WERI-Rb-1 (cell line): ENCODE data around the gene H1-8.

Experiments
- DNase-seq: peaks from one replicate; pipeline ENCODE4 v3.0.0-alpha.2; 2020
- H3K27ac ChIP-seq: fragments of 250-450 bp; sonication (Bioruptor Pico); 2 replicates; pipeline ENCODE4 v1.5.1; 2020; ENCODE audit warnings: mild to moderate bottlenecking, moderate library complexity
- H3K27me3 ChIP-seq: fragments of 250-450 bp; sonication (Bioruptor Pico); 2 replicates; pipeline ENCODE4 v1.5.1; 2021; ENCODE audit warnings: mild to moderate bottlenecking, low read depth, moderate library complexity; ENCODE audit not compliant: insufficient read depth, severe bottlenecking
- H3K36me3 ChIP-seq: fragments of 250-450 bp; sonication (Bioruptor Pico); 2 replicates; pipeline ENCODE4 v1.5.1; 2020; ENCODE audit warnings: mild to moderate bottlenecking, moderate library complexity
- H3K4me3 ChIP-seq: 2 replicates; pipeline ENCODE4 v1.5.1; 2011; ENCODE audit warnings: low read depth, mild to moderate bottlenecking, control low read depth, low read length
- H3K9me3 ChIP-seq: fragments of 250-450 bp; sonication (Bioruptor Pico); 2 replicates; pipeline ENCODE4 v1.5.1; 2021; ENCODE audit warnings: mild to moderate bottlenecking, moderate library complexity; ENCODE audit not compliant: severe bottlenecking
- CTCF ChIP-seq: IDR thresholded peaks from 2 replicates; pipeline ENCODE4 v1.5.1; 2011; ENCODE audit warnings: low read depth, mild to moderate bottlenecking, control low read depth, inconsistent platforms, low read length

Gene H1-8

GRCh38 chr3:129501630-129502029, 41.3 kb upstream of the H1-8 start:
- H3K27me3 ChIP-seq = no peaks in the 10 kb centered on the region
- TF ChIP-seq CTCF = no peak
- no peak for DNase-seq
- H3K27ac ChIP-seq = no peak overlapping the region
- H3K4me3 ChIP-seq = no peak overlapping the region
- H3K36me3 ChIP-seq = peaks cover 21% of the 10 kb centered on the region
- no peaks in the 10 kb centered on the region for H3K9me3 ChIP-seq

DNA sequence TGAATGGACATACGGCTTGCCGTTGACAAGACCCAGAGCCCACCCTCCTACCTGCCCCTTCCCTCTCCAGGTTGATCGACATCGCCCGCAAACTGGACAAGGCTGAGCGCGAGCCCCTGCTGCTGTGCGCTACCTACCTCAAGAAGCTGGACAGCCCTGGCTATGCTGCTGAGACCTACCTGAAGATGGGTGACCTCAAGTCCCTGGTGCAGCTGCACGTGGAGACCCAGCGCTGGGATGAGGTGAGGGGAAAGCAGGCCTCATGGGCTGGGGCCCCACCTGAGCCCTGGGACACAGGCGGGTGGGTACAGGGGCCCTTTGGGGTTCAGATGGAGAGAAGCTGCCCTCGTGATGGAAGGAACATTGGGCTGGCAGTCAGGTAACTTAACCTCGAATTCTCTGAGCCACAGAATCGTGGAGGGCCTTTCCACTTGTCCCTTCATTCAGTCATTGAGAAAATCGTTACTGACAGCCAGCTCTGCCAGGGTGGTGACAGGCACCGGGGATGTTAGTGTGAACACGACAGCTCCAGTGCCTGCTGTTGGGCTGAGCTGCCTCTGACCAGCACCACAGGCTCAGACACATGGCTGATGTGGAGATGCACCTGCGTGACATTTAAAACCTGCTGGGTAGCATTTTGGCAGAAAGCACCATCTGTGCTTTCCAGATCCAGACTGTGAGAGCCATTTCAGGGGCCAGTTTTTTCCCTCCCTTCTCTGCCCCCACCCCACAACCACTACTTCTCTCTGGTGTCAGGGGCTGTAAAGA, 40.1 kb upstream of the H1-8 start:
- no peak for DNase-seq
- H3K4me3 ChIP-seq = no peak overlapping the region
- no peak overlapping the region; the same call in 1 of the 2 replicates for H3K27ac ChIP-seq
- H3K36me3 ChIP-seq = peaks cover 21% of the 10 kb centered on the region
- no peaks in the 10 kb centered on the region for H3K27me3 ChIP-seq
- TF ChIP-seq CTCF = no peak
- no peaks in the 10 kb centered on the region for H3K9me3 ChIP-seq

DNA sequence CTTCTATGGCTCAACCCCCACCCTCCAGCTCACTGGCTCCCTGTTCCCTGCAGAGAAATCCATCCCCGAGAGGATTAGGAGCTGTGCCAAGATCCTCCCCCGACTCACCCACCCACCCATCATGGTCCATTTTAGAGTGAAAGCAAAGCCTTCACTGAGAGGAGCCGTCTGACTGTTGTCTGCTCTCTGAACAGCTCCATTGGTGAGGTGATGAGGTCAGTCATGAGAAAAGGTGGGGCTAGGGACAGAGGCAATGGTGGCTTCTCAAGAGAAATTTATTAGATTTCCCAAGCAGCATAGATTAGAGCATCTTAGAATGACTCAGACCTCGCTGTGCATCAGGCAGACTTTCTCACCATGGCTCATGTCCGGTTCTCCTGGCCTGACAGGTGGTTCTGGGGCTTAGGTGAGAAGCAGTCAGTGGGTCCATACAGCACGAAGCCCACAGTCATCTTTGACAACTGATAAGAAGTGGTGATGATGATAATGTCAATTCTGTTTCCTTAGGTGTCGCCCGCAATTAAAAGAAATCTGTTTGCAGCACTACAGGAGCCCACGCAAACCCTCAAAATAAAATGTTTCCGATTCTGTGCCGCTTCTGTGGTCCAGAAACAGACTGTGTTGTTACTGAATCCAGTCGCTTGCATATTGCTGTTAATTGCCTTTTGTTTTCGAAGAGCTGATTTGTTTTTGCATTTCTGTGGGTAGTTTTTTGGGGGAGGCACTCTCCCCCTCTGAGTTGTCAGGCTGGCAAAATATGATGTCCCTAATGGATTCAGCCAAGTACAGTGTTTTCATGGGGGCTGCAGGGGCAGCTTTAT, 39.3 kb upstream of the H1-8 start:
- DNase-seq = peak; percentile 64

DNA sequence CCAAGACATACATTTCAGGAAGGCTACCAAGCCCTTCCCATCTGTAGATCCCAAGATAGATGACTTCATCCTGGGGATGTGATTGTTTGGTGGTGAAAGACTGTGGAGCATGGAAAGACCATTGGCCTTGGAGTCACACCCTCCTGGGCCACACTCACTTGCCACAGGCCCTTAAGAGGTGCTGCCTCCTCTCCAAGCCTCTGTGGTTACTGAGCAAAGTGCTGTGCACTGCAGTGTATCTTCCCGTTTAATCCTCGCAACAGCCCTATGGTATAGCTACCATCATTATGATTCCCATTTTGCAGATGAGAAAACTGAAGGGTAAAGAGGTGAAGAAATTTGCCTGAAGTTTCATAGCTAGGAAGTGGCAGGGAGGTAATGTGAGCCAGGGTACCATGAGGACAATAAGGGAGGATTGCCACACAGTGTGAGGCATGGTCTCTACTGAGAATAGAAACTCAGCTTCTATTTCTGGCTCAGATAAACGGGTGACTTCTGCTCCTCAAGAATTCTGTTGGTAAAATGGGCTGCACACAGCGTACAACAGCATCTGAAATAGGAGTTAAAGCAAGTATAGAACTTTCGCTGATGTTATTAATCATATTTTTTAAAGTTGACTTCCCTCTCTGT, 38.4 kb upstream of the H1-8 start:
- TF ChIP-seq CTCF = no peak
- no peak for DNase-seq
- Histone ChIP-seq H3K27me3 (no peaks in the 10 kb centered on the region), H3K4me3 (no peak overlapping the region), H3K9me3 (no peaks in the 10 kb centered on the region), H3K27ac (no peak overlapping the region), H3K36me3 (peaks cover 25% of the 10 kb centered on the region)

More for the DNA sequence above, 39.3 kb upstream of the H1-8 start:
- Histone ChIP-seq H3K36me3 (peaks cover 25% of the 10 kb centered on the region), H3K9me3 (no peaks in the 10 kb centered on the region), H3K27ac (no peak overlapping the region; the same call in 1 of the 2 replicates), H3K27me3 (no peaks in the 10 kb centered on the region), H3K4me3 (no peak overlapping the region)
- no peak for TF ChIP-seq CTCF

- no peak for TF ChIP-seq CTCF
- no peak overlapping the region for H3K27ac ChIP-seq
- H3K36me3 ChIP-seq = peaks cover 19% of the 10 kb centered on the region
- H3K27me3 ChIP-seq = no peaks in the 10 kb centered on the region
- no peak overlapping the region for H3K4me3 ChIP-seq
- DNase-seq = no peak
- H3K9me3 ChIP-seq = no peaks in the 10 kb centered on the region
Measured at GRCh38 chr3:129505341-129505740, 37.6 kb upstream of the H1-8 start.
